GM21576 (cell line): ENCODE data around the gene TOMM70.
"Not testable (repeated sequence)": the region's sequence is repeated elsewhere in the genome, so short reads cannot be mapped to it uniquely, and the experiment has no call there.

ENCODE experiments used
- ATAC-seq: cut with Tn5 transposase; IDR thresholded peaks from one replicate; pipeline ENCODE4 v1.9.1; 2021; ENCODE audit warnings: mild to moderate bottlenecking, moderate library complexity; ENCODE audit not compliant: unreplicated experiment

The TOMM70 gene

GRCh38 chr3:100368441-100368840, 32.4 kb downstream of the TOMM70 start:
- no peak for ATAC-seq

GRCh38 chr3:100366424-100366823, 34.5 kb downstream of the TOMM70 start:
- ATAC-seq: no peak

GRCh38 chr3:100364421-100364820, 36.5 kb downstream of the TOMM70 start:
- no peak for ATAC-seq

GRCh38 chr3:100361897-100362296, 39.0 kb downstream of the TOMM70 start:
- no peak for ATAC-seq

- no peak for ATAC-seq
Measured at GRCh38 chr3:100360757-100361496, 40.0 kb downstream of the TOMM70 start.

GRCh38 chr3:100359035-100359434, 41.9 kb downstream of the TOMM70 start:
- no peak for ATAC-seq

GRCh38 chr3:100358413-100358812, 42.5 kb downstream of the TOMM70 start:
- no peak for ATAC-seq

- ATAC-seq: no peak
Measured at GRCh38 chr3:100354850-100355249, 46.0 kb downstream of the TOMM70 start.

GRCh38 chr3:100352296-100353231, 48.3 kb downstream of the TOMM70 start:
- ATAC-seq: no peak

GRCh38 chr3:100351770-100352169, 49.1 kb downstream of the TOMM70 start:
- ATAC-seq: not testable (repeated sequence)

GRCh38 chr3:100348727-100349126, 52.2 kb downstream of the TOMM70 start:
- ATAC-seq: no peak

- no peak for ATAC-seq
Measured at GRCh38 chr3:100340527-100340926, 60.4 kb downstream of the TOMM70 start.

GRCh38 chr3:100339786-100340185, 61.1 kb downstream of the TOMM70 start:
- no peak for ATAC-seq

- ATAC-seq: no peak
Measured at GRCh38 chr3:100338911-100339310, 62.0 kb downstream of the TOMM70 start.

- not testable (repeated sequence) for ATAC-seq
Measured at GRCh38 chr3:100336229-100336628, 64.7 kb downstream of the TOMM70 start.

GRCh38 chr3:100335434-100335833, 65.5 kb downstream of the TOMM70 start:
- ATAC-seq: peak; percentile 40

GRCh38 chr3:100334488-100335351, 66.2 kb downstream of the TOMM70 start, which contains the start of gene NIT2:
Gene NIT2, plus strand, starts transcription at chr3:100334757. Its CDS starts 35 bp downstream, at chr3:100334792.
- ATAC-seq: peak; percentile 97

- ATAC-seq: peak; percentile 27
Measured at GRCh38 chr3:100333970-100334487, 66.9 kb downstream of the TOMM70 start.

GRCh38 chr3:100333051-100333450, 67.8 kb downstream of the TOMM70 start:
- ATAC-seq: no peak

GRCh38 chr3:100331660-100332059, 69.2 kb downstream of the TOMM70 start:
- no peak for ATAC-seq

GRCh38 chr3:100330651-100331050, 70.2 kb downstream of the TOMM70 start:
- ATAC-seq: no peak
